HG03175 (cell line): ENCODE data around the gene CDY2B.
"Not testable (repeated sequence)": the region's sequence is repeated elsewhere in the genome, so short reads cannot be mapped to it uniquely, and the experiment has no call there.

Experiments
- ATAC-seq: cut with Tn5 transposase; IDR thresholded peaks from one replicate; pipeline ENCODE4 v1.9.1; 2021; ENCODE audit warnings: mild to moderate bottlenecking, moderate library complexity; ENCODE audit not compliant: unreplicated experiment

The CDY2B gene

DNA sequence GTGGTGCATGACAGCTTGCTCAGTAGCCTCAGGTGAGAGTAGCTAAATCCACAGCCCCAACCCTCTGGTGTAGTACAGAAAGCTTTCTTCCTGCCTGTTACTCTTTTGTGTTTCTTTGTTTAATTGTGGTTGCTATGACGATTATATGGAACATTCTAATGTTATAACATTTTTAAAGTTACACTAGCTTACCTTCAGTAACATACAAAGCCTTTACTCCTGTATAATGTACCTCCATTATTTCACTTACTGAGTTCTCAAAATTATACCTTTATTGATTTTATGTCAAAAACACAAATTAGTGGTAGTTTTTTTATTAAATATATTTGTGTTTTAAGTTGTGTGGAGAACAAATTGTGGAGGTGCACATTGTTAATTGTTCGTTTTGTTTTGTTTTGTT is at the start of gene CDY2B:
Gene CDY2B, minus strand, starts transcription at position 101 of the 400 bp plus-strand sequence. CDS start 328 bp downstream, outside the sequence.
- ATAC-seq, result not testable (repeated sequence)

DNA sequence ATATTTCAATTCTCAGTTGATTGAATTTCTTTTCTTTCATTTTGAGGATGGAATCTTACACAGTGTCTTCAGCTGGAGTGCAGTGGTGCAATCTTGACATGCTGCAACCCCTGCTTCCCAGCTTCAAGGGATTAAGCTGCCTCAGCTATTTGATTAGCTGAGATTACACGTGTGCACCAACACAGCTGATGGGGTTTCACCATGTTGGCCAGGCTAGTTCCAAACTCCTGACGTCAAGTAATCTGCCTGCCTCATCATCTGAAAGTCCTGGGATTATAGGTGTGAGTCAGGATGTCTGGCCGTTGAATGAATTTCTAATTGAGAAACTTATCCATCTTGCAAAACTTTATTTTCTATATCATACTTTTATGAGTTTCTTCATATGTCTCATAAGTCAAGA is 28.0 kb upstream of the CDY2B start:
- ATAC-seq, result not testable (repeated sequence)

- not testable (repeated sequence) for ATAC-seq
Measured at GRCh38 chrY:17907351-17907750, 27.3 kb upstream of the CDY2B start.

DNA sequence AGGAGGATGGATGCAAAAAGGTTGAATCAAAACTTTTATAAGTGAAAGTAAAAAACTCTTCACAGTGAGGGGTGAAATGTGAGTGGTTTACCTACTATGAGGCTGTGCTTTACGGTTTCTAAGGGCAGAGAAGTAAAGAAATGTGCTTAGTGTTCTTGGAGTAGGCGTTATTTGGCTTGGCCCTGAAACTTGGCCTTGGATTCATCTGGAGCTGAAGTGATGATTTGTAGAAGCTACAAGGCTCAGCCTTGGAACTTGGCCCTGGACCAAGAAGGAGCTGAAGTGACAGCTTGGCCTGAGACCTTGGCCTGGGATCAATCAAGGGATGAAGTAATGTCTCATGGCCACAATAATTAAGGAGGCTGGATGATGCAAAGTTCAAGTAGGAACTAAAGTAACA is 1.7 kb upstream of the CDY2B start:
- ATAC-seq, result not testable (repeated sequence)

GRCh38 chrY:17876767-17877166 is 3.3 kb downstream of the CDY2B start:
- ATAC-seq, result not testable (repeated sequence)

DNA sequence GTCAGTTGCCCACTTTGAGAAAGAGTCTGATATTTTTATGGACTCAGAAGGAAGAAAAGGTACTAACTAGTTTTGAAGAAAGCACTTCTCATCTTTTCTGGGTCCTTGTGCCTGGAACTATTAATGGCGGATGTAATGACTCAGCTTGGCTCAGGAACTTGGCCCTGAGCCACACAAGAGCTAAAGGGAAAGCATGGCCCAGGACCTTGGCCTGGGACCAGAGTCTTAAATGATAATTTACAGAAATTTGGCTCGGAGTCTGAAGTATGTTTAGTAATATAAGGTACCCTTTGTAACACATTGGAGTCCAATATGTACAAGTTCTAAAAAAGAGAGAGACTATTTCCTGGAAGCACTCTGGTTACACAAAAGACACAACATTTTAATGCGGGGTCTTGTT is 4.6 kb downstream of the CDY2B start:
- ATAC-seq, result not testable (repeated sequence)

DNA sequence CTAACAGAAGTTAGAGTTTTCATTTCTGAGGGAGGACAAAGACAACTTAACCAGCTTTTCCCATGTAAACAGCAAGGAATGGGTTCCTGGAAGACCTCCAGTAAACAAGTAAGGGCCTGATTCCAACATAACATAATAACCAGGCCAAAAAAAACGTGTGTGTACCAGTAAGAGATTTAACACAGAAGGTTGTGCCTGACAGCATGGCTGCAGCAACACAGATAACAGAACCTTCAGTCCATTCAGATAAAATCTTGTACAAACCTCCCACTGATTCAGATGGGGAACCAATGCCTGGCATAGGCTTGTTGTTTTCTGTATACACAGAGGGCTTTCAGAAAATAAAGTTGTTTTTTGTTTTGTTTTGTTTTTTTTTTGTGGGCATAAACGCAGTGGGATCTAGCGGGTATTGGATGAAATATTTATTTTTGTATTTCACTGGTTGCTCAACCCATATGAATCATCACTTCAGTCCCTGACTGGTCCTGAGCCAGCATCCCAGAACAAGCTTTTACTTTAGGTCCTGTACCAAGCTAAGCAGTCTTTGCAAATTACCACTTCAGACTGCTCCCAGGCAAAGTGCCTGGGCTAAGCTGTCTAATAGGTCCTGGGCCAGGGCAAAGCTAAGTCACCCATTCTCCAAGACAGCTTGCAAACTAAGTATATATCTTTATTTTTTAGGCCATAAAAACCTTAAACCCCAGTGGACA is 8.7 kb downstream of the CDY2B start:
- not testable (repeated sequence) for ATAC-seq

DNA sequence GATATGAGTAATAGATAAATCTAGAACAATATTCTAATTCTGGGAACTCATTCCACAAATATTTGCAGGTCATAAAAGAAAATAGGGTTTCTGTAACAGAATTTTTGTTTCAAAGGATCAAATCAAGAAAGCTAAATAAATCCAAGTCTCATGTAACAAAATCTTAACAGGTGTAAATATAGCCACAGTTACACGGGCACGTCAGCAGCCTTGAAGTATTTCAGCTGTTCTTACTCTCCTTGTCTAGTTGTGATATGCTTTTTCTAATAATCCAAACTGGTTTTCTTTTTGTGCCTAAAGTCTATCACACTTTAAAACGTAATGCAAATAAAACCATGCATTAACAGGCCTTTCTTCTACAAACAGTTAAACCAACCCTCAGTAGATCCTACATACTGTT is 9.3 kb downstream of the CDY2B start:
- ATAC-seq, result not testable (repeated sequence)

DNA sequence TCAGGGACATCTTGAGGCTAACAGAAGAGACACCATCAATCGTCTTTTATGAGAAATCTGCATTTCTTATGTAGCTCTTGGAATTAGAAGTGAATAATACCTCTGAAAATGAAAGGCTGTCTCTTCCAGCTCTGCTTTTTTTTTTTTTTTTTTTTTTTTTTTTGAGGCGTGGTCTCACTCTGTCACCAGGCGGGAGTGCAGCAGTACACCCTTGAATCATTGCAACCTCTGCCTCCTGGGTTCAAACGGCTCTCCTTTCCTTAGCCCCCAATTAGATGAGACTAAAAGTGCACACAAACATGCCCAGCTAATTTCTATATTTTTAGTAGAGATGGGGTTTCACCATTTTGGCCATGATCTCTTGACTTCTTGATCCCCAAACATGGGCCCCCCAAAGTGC is 12.2 kb downstream of the CDY2B start:
- not testable (repeated sequence) for ATAC-seq

DNA sequence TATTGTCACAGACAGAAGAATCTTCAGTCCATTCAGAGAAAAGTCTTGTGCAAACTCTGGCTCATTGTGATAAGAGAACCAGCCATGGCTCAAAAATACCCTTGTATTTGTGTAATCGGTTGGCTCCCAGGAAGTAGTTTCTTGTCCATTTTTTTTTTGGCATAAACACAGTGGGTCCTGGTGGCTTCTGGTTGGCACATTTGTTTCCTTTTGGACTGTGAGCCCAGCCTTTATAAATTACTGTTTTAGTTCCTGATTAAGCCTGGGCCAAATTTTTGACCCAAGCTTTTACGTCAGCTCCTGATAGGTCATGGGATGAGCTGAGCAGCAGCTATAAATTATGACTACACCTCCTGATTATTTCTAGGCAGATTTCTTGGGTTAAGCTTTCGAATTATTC is 19.4 kb downstream of the CDY2B start:
- ATAC-seq, result not testable (repeated sequence)

DNA sequence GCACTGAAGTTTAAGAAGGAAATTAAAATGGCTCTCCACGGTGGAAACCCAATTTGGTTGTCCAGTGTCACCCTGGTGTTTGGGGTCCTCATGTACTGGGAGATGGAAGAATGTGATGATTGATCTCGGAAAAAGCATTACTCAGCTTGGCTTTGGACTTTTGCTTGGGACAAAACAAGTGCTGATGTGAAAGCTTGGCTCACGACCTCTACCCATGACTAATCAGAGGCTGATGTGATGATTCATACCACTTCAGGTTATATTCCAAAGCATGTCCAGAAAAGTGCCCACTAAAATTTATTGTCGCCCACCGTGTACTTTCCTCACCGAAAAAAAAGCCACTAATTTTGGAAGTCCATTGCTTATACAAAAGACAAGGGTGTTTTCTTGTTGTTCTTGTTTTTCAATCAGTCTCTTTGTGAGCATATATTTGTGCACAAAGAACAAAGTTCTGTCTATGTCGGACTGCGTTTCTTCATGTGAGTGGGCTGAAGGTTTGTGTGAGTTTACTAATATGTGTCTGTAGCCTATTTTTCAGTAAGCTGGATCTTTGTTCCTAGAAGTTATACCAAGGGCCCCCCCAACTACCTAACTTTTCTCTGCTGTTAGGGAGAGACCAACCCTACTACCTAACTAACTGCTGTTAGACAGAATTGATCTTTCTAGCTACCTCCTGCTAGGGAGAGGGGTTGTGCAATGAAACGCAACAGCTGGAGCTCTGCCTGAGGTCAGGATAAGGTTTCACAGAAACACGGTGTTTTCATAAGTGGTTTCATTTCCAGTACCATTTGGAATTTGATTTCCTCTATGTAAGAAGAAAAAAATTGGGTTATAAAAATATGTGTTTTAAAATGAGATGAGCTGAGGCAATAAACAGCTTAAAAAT is 22.8 kb downstream of the CDY2B start:
- not testable (repeated sequence) for ATAC-seq

GRCh38 chrY:17856508-17856907 is 23.5 kb downstream of the CDY2B start:
- ATAC-seq, result not testable (repeated sequence)

- ATAC-seq, result not testable (repeated sequence)
Measured at GRCh38 chrY:17849131-17849530, 30.9 kb downstream of the CDY2B start.

- not testable (repeated sequence) for ATAC-seq
Measured at GRCh38 chrY:17832149-17832548, 47.9 kb downstream of the CDY2B start.
